ENCODE data around the gene CACHD1. TPM values are rescaled to one million over a fixed set of nuclear protein-coding genes. Genes with fewer than 3 reads are reported as not detected.

The CACHD1 gene
- total and polyA plus RNA-seq, 2 donors (not counting 1 experiment from before 2014, with no cell fraction given): 2.9 to 5.4 TPM

DNA sequence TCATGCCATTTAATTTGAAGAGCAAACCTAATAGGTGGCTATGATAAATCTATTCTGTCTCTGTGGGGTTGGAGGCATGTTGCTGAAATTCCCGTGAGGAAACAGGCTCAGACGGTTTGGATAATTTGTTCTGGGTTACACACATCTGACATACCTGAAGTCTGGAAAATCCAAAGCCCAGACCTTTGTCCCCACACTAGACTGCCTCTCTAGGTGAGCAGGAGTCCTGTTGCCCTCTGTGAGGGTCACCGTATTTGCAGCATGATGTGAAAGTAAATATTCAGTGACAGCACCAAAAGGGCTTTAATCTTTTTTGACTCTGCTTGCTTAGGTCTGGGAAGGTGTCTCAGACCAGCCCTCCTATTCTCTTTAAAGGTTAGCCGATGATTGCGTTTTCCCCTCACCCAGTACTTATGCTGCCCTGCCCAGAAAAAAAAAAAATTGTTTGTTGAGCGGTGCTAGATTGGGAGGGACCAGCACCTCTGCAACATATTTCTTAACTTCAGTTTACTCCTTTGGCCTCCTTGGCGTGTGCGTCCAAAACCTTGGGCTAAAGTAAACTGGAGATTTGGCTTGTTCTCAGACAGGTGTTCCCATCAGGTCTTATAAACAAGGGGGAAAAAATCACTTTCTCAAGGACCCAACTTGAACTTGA, 67.0 kb downstream of the CACHD1 start:
- no peaks in the 10 kb centered on the region for H3K36me3 ChIP-seq (ENCODE audit: control insufficient read depth, insufficient read depth, low read length)
- H2AFZ ChIP-seq (ENCODE audit: low read length): no peak overlapping the region
- no peak overlapping the region for H3K4me3 ChIP-seq (replicated peaks in 1 of 4; ENCODE audit: control extremely low read depth in 1 of 4, insufficient read depth in 1 of 4, low read depth in 3 of 4, low read length in 4 of 4)
- H3K27ac ChIP-seq (ENCODE audit: insufficient read depth, low read length): no peak overlapping the region
- H4K20me1 ChIP-seq (ENCODE audit: control insufficient read depth, extremely low read depth, insufficient read depth, low read length): no peaks in the 10 kb centered on the region
- no peaks in the 10 kb centered on the region for H3K9me3 ChIP-seq (ENCODE audit: control insufficient read depth, insufficient read depth, low read depth, low read length)
- TF ChIP-seq, protein P1, sequence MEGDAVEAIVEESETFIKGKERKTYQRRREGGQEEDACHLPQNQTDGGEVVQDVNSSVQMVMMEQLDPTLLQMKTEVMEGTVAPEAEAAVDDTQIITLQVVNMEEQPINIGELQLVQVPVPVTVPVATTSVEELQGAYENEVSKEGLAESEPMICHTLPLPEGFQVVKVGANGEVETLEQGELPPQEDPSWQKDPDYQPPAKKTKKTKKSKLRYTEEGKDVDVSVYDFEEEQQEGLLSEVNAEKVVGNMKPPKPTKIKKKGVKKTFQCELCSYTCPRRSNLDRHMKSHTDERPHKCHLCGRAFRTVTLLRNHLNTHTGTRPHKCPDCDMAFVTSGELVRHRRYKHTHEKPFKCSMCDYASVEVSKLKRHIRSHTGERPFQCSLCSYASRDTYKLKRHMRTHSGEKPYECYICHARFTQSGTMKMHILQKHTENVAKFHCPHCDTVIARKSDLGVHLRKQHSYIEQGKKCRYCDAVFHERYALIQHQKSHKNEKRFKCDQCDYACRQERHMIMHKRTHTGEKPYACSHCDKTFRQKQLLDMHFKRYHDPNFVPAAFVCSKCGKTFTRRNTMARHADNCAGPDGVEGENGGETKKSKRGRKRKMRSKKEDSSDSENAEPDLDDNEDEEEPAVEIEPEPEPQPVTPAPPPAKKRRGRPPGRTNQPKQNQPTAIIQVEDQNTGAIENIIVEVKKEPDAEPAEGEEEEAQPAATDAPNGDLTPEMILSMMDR (conservative IDR thresholded peaks at IDR 0.05 in 1 of 2, IDR thresholded peaks at IDR 0.05 in 1 of 2; ENCODE audit: low read depth in 1 of 2, low read length in 2 of 2): no peak
- TF ChIP-seq EZH2 (IDR thresholded peaks at IDR 0.05; ENCODE audit: low read length, missing control alignments): no peak
- H3K9ac ChIP-seq (ENCODE audit: insufficient read depth, low read length): no peak overlapping the region
- H3K79me2 ChIP-seq (ENCODE audit: control insufficient read depth, insufficient read depth, low read length): no peaks in the 10 kb centered on the region
- no peak for DNase-seq (ENCODE audit: low read depth in 2 of 2)
- no peaks in the 10 kb centered on the region for H3K27me3 ChIP-seq (ENCODE audit: control insufficient read depth, insufficient read depth, low read length)
- H3K4me2 ChIP-seq (ENCODE audit: extremely low read depth, insufficient read depth, low read length): no peak overlapping the region
- peaks cover 4% of the 10 kb centered on the region for H3K4me1 ChIP-seq (ENCODE audit: control insufficient read depth, extremely low read depth, insufficient read depth, low read length)

DNA sequence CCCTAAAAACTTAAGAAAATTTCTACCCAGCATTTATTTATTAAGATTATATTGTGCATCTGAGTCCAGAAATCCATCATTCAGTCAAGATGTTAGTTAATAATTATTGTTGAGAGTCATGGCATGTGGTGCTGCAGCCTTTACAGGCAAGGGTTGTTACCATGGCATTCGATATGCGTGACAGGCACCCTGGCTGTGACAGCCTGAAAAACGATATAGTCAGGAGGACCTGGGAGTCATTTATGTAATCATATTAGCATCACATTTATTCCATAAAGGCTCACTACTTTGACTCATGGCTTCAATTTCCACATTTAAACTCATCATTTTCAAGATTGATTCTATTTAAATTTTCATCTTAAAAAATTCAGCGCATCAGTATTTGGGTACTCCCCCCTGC, 68.0 kb downstream of the CACHD1 start:
- Histone ChIP-seq H4K20me1 (ENCODE audit: control insufficient read depth, extremely low read depth, insufficient read depth, low read length) (no peaks in the 10 kb centered on the region), H3K4me2 (ENCODE audit: extremely low read depth, insufficient read depth, low read length) (no peak overlapping the region), H3K9me3 (ENCODE audit: control insufficient read depth, insufficient read depth, low read depth, low read length) (no peaks in the 10 kb centered on the region), H2AFZ (ENCODE audit: low read length) (no peak overlapping the region), H3K9ac (ENCODE audit: insufficient read depth, low read length) (no peak overlapping the region), H3K27me3 (ENCODE audit: control insufficient read depth, insufficient read depth, low read length) (no peaks in the 10 kb centered on the region), H3K27ac (ENCODE audit: insufficient read depth, low read length) (no peak overlapping the region), H3K79me2 (ENCODE audit: control insufficient read depth, insufficient read depth, low read length) (no peaks in the 10 kb centered on the region), H3K4me1 (ENCODE audit: control insufficient read depth, extremely low read depth, insufficient read depth, low read length) (peaks cover 4% of the 10 kb centered on the region), H3K36me3 (ENCODE audit: control insufficient read depth, insufficient read depth, low read length) (no peaks in the 10 kb centered on the region), H3K4me3 (replicated peaks in 1 of 4; ENCODE audit: control extremely low read depth in 1 of 4, insufficient read depth in 1 of 4, low read depth in 3 of 4, low read length in 4 of 4) (no peak overlapping the region)
- no peak for DNase-seq (ENCODE audit: low read depth in 2 of 2)
- TF ChIP-seq EZH2 (IDR thresholded peaks at IDR 0.05; ENCODE audit: low read length, missing control alignments): no peak
- TF ChIP-seq, protein P1 (conservative IDR thresholded peaks at IDR 0.05 in 1 of 2, IDR thresholded peaks at IDR 0.05 in 1 of 2; ENCODE audit: low read depth in 1 of 2, low read length in 2 of 2): no peak

GRCh38 chr1:64538389-64538788, 68.5 kb downstream of the CACHD1 start:
- no peak overlapping the region for H2AFZ ChIP-seq (ENCODE audit: low read length)
- no peak for DNase-seq (ENCODE audit: low read depth in 2 of 2)
- no peaks in the 10 kb centered on the region for H3K9me3 ChIP-seq (ENCODE audit: control insufficient read depth, insufficient read depth, low read depth, low read length)
- H3K36me3 ChIP-seq (ENCODE audit: control insufficient read depth, insufficient read depth, low read length): no peaks in the 10 kb centered on the region
- no peak for TF ChIP-seq EZH2 (IDR thresholded peaks at IDR 0.05; ENCODE audit: low read length, missing control alignments)
- TF ChIP-seq, protein P1 (conservative IDR thresholded peaks at IDR 0.05 in 1 of 2, IDR thresholded peaks at IDR 0.05 in 1 of 2; ENCODE audit: low read depth in 1 of 2, low read length in 2 of 2): no peak
- H3K4me3 ChIP-seq (replicated peaks in 1 of 4; ENCODE audit: control extremely low read depth in 1 of 4, insufficient read depth in 1 of 4, low read depth in 3 of 4, low read length in 4 of 4): no peak overlapping the region
- no peak overlapping the region for H3K27ac ChIP-seq (ENCODE audit: insufficient read depth, low read length)
- no peaks in the 10 kb centered on the region for H3K79me2 ChIP-seq (ENCODE audit: control insufficient read depth, insufficient read depth, low read length)
- no peak overlapping the region for H3K4me2 ChIP-seq (ENCODE audit: extremely low read depth, insufficient read depth, low read length)
- peaks cover 4% of the 10 kb centered on the region for H3K4me1 ChIP-seq (ENCODE audit: control insufficient read depth, extremely low read depth, insufficient read depth, low read length)
- no peak overlapping the region for H3K9ac ChIP-seq (ENCODE audit: insufficient read depth, low read length)
- H4K20me1 ChIP-seq (ENCODE audit: control insufficient read depth, extremely low read depth, insufficient read depth, low read length): no peaks in the 10 kb centered on the region
- H3K27me3 ChIP-seq (ENCODE audit: control insufficient read depth, insufficient read depth, low read length): no peaks in the 10 kb centered on the region
